AG09319 (cell line): ENCODE measurements around the gene CTRB2.

ENCODE experiments used
- DNase-seq: peaks from one replicate; pipeline ENCODE4 v3.0.0-alpha.2; 2010; ENCODE audit warnings: low read depth; ENCODE audit errors: extremely low read depth
- CTCF ChIP-seq: IDR thresholded peaks from 2 replicates; pipeline ENCODE4 v1.5.1; 2011; ENCODE audit warnings: low read depth, mild to moderate bottlenecking, inconsistent platforms, low read length, moderate library complexity

CTRB2 gene

GRCh38 chr16:75206749-75207451, at the start of gene CTRB2:
CTRB2 (minus strand) TSS chr16:75207161; CDS start chr16:75207141, 20 bp downstream.
- no peak for TF ChIP-seq CTCF
- DNase-seq = no peak

GRCh38 chr16:75256059-75256571, 49.2 kb upstream of the CTRB2 start:
- no peak for DNase-seq
- no peak for TF ChIP-seq CTCF

- no peak for DNase-seq
- TF ChIP-seq CTCF = no peak
These were observed 47.4 kb upstream of the CTRB2 start for GRCh38 chr16:75254359-75254837.

- DNase-seq = no peak
- no peak for TF ChIP-seq CTCF
These were observed 46.3 kb upstream of the CTRB2 start for GRCh38 chr16:75252946-75253911.

- DNase-seq = no peak
- no peak for TF ChIP-seq CTCF
These were observed 45.3 kb upstream of the CTRB2 start for GRCh38 chr16:75252049-75252864.

GRCh38 chr16:75251280-75252048, 44.5 kb upstream of the CTRB2 start, which contains the start of gene BCAR1:
BCAR1 (minus strand) TSS chr16:75251624; CDS start chr16:75251482, 142 bp downstream.
- peak; percentile 78 for DNase-seq

More at GRCh38 chr16:75251280-75252048, 44.5 kb upstream of the CTRB2 start, which contains the start of gene BCAR1:
- no peak for TF ChIP-seq CTCF
